ENCODE results near the gene GJC1.

GRCh38 chr17:44786551-44787081 is 43.5 kb downstream of the GJC1 start:
- TF ChIP-seq CTCF (IDR thresholded peaks at IDR 0.05) = no peak
- no peak for TF ChIP-seq EZH2 (IDR thresholded peaks at IDR 0.05)

All from neural progenitor cell (in vitro differentiated cells).